Neural progenitor cell (in vitro differentiated cells): ENCODE measurements around the gene AMMECR1.

Source experiments
- EZH2 ChIP-seq: fragments of 200-600 bp; sonication (generic); IDR thresholded peaks from 2 replicates; pipeline ENCODE4 v1.6.1; 2017; ENCODE audit warnings: antibody characterized with exemption, mild to moderate bottlenecking, moderate library complexity
- TF ChIP-seq, protein P1 (sequence below): fragments of 200-600 bp; sonication (generic); IDR thresholded peaks from 2 replicates; pipeline ENCODE4 v1.5.1; 2017; ENCODE audit warnings: antibody characterized with exemption, mild to moderate bottlenecking

- TF ChIP-seq, protein P1, sequence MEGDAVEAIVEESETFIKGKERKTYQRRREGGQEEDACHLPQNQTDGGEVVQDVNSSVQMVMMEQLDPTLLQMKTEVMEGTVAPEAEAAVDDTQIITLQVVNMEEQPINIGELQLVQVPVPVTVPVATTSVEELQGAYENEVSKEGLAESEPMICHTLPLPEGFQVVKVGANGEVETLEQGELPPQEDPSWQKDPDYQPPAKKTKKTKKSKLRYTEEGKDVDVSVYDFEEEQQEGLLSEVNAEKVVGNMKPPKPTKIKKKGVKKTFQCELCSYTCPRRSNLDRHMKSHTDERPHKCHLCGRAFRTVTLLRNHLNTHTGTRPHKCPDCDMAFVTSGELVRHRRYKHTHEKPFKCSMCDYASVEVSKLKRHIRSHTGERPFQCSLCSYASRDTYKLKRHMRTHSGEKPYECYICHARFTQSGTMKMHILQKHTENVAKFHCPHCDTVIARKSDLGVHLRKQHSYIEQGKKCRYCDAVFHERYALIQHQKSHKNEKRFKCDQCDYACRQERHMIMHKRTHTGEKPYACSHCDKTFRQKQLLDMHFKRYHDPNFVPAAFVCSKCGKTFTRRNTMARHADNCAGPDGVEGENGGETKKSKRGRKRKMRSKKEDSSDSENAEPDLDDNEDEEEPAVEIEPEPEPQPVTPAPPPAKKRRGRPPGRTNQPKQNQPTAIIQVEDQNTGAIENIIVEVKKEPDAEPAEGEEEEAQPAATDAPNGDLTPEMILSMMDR, result no peak
- no peak for TF ChIP-seq EZH2
These were observed 58.8 kb downstream of the AMMECR1 start for GRCh38 chrX:110259117-110259516.
